ENCODE measurements around the gene JAML.

DNA sequence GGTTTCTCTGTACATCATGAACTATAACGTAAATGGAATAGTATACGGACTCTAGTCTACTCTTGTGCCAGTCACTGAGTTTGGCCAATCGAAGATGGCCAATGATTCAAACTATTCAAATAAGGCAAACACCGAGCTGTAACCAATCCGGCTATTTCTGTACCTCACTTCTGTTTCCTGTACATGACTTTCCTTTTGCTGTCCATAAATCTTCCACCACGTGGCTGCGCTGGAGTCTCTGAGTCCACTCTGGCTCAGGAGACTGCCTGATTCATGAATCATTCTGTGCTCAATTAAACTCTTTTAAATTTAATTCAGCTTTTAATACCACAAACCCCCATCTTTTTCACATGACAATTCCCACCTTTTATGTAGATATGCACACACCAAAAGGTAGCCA lies 1.5 kb upstream of the JAML start:
- TF ChIP-seq POLR2A (IDR thresholded peaks at IDR 0.05) = no peak
- TF ChIP-seq CTCF (IDR thresholded peaks at IDR 0.05) = no peak
